RWPE2 (cell line): Measurements from ENCODE around the gene TFAP2A.

Experiments
- ATAC-seq: fragments of 200-7000 bp; cut with Tn5 transposase; 3 replicates; pipeline ENCODE4 v1.9.1; 2021; ENCODE audit warnings: low read depth
- DNase-seq: peaks from one replicate; pipeline ENCODE4 v3.0.0-alpha.2; 2020; ENCODE audit warnings: low spot score
- H3K27ac ChIP-seq: fragments of 450-650 bp; 2 replicates; pipeline ENCODE4 v1.5.1; 2017; ENCODE audit warnings: mild to moderate bottlenecking; ENCODE audit not compliant: poor library complexity, severe bottlenecking
- H3K27me3 ChIP-seq: fragments of 250-450 bp; sonication (Bioruptor Pico); 2 replicates; pipeline ENCODE4 v1.5.1; 2021; ENCODE audit warnings: mild to moderate bottlenecking, moderate library complexity; ENCODE audit not compliant: insufficient read depth, poor library complexity, severe bottlenecking
- H3K36me3 ChIP-seq: fragments of 250-450 bp; sonication (Bioruptor Pico); 2 replicates; pipeline ENCODE4 v1.5.1; 2020; ENCODE audit warnings: low read depth, mild to moderate bottlenecking, moderate library complexity
- H3K4me1 ChIP-seq: fragments of 250-450 bp; sonication (Bioruptor Pico); 2 replicates; pipeline ENCODE4 v1.5.1; 2021; ENCODE audit warnings: mild to moderate bottlenecking, moderate library complexity; ENCODE audit not compliant: insufficient read depth, poor library complexity, severe bottlenecking
- H3K4me3 ChIP-seq: fragments of 250-450 bp; sonication (Bioruptor Pico); 2 replicates; pipeline ENCODE4 v1.5.1; 2021; ENCODE audit warnings: mild to moderate bottlenecking, moderate library complexity; ENCODE audit not compliant: severe bottlenecking
- H3K9me3 ChIP-seq: fragments of 250-450 bp; sonication (Bioruptor Pico); 2 replicates; pipeline ENCODE4 v1.5.1; 2021; ENCODE audit warnings: mild to moderate bottlenecking, moderate library complexity; ENCODE audit not compliant: severe bottlenecking
- TF ChIP-seq, protein P1 (sequence below): fragments of 450-650 bp; IDR thresholded peaks from one replicate; pipeline ENCODE4 v1.5.1; 2017; ENCODE audit warnings: mild to moderate bottlenecking, moderate library complexity; ENCODE audit not compliant: poor library complexity, severe bottlenecking

Gene TFAP2A

DNA sequence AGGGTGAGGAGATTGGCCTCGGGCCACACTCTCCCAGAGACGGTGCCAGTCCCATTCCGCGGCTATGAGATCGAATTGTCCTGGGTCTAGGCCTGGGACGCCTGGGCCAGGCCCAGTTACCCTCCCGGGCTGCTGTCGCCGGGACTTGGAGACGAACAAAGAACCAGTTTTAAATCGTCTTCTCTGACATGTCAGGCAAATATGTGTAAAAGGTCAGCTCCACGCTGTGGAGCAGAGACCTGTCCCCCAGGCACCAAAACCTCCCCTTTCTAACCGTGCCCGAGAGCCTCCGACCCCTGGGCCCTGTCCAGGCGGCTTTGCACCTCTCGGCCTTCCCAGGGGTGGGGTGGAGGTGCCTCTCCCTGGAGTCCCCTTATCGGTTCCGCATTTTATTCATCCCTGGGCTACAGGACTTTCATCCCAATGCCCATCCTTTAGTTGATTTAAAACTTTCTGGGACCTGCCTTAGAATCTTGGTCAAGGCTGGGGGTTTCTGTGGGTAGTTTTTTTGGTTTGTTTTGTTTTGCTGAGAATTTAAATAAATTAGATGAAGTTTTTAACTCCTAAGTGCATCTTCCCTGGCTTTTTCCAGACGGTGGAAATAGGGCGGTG is 5.8 kb upstream of the TFAP2A start:
- ATAC-seq = no peak
- TF ChIP-seq, protein P1, sequence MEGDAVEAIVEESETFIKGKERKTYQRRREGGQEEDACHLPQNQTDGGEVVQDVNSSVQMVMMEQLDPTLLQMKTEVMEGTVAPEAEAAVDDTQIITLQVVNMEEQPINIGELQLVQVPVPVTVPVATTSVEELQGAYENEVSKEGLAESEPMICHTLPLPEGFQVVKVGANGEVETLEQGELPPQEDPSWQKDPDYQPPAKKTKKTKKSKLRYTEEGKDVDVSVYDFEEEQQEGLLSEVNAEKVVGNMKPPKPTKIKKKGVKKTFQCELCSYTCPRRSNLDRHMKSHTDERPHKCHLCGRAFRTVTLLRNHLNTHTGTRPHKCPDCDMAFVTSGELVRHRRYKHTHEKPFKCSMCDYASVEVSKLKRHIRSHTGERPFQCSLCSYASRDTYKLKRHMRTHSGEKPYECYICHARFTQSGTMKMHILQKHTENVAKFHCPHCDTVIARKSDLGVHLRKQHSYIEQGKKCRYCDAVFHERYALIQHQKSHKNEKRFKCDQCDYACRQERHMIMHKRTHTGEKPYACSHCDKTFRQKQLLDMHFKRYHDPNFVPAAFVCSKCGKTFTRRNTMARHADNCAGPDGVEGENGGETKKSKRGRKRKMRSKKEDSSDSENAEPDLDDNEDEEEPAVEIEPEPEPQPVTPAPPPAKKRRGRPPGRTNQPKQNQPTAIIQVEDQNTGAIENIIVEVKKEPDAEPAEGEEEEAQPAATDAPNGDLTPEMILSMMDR = no peak
- no peak for DNase-seq
- Histone ChIP-seq H3K27me3 (no peaks in the 10 kb centered on the region), H3K4me3 (peak overlapping the region; percentile 46), H3K9me3 (no peaks in the 10 kb centered on the region), H3K4me1 (peaks cover 22% of the 10 kb centered on the region), H3K36me3 (no peaks in the 10 kb centered on the region), H3K27ac (peak overlapping the region; percentile 91)

DNA sequence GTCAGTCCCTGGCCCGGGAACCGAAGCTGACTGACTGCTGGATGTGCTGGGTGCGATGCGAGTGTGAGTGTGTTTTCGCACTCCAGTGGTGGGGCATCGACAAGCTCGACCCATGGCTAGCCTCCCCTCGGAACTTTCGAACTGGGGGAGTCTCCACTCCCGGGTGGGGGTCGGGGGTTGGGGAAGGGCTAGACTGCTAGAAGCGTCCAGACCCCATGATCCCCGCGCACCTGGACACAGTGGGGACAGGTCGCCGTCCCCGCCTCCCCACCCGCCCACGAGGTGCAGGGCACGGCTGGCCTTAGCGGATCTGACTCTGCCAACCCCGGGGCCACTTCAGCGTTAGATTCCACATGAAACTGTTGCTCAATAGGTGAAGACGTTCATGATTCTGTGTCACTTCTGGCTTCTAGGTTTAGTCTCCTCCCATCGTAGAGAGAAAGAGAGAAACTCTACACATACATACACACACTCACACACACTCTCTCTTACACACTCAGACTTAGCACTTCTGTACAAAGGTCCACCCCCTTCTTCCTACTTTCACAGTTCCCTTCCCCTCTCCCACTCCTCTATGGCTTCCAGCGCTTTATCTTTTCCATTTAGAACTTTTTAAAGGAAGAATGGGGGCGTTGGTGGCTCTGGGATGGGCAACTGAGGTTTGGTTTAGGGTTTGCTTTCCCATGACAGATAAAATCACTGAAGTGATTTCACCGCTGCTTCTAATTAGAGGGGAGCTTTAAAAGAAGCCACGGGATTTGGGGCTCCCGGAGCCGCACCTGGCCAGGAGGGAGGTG is 5.1 kb upstream of the TFAP2A start:
- TF ChIP-seq, protein P1 = no peak
- peak; percentile 24 for ATAC-seq
- Histone ChIP-seq H3K4me1 (peaks cover 23% of the 10 kb centered on the region), H3K9me3 (no peaks in the 10 kb centered on the region), H3K36me3 (no peaks in the 10 kb centered on the region), H3K27ac (peak overlapping the region; percentile 91), H3K4me3 (peak overlapping the region; percentile 46), H3K27me3 (no peaks in the 10 kb centered on the region)
- DNase-seq = peak; percentile 70

DNA sequence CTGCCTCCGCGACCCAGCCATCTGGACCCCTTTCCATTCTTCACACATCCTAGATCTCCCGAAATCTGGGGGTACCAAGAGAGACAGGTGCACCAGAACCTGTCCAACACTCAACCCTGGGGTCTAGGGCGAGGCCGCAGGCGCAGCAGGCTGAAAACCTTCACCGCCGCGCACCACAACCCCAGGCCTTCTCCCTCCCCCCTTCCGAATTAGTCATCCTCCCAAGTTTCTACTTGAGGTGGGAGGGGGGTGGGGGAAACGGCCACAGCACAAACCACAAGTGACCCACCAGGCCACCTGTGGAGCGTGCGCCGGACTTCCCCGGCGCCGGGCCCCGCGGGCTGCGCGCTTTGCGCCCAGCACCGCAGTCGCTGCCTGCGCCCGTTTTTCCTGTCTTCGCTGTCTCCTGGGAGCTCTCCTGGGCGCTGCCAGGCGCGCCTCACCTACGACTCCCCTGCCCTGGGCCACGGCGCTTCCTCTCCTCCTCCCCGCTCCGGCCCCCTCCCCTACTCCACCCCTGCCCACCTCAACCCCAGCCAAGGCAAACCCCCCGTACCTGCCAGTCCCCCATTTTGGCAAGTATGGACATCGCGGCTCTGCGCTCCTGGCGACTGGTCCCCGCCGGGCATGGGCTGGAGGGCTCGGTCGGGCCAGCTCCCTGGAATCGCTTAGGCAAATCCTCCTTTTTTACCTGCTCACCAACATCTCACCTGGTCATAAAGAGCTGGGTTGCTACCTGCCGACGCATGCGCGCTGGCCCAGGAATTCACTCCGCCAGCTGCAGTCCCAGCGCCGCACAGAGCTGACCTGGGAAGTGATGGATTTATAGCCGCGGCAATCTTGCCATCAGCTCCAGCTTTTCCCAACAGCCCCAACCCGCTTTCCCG is 4.2 kb upstream of the TFAP2A start:
- H3K9me3 ChIP-seq = no peaks in the 10 kb centered on the region
- no peaks in the 10 kb centered on the region for H3K27me3 ChIP-seq
- peaks cover 5% of the 10 kb centered on the region; the same call in 1 of the 2 replicates for H3K36me3 ChIP-seq
- TF ChIP-seq, protein P1 = no peak
- peak overlapping the region; percentile 91 for H3K27ac ChIP-seq
- DNase-seq = peak; percentile 89
- H3K4me3 ChIP-seq = peak overlapping the region; percentile 46
- ATAC-seq = peak; percentile 68
- peaks cover 23% of the 10 kb centered on the region for H3K4me1 ChIP-seq

DNA sequence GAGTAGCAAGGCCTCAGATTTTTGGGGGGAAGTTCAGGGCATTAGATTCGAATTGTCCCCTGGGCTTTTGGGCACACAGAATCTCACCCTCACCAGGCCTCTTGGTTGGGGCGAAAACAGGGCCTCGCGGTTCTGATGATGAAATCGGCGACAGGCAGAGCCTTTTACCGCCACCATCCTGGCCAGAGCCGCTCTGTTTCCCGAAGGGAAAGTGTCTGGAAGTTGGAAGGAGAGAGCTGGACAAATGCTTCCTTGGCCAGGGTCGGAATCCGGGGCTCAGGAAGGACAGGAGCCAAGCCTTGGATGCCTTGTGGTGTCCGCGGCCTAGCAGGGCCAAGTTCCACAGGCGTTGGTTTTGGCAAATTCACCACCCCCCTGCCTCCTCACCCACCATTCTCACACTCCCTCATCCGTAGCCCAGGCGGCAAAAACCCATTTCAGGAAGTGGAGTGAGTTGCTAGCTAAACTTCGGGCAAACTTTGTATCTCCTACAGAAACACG is 3.5 kb upstream of the TFAP2A start:
- peak; percentile 38 for DNase-seq
- Histone ChIP-seq H3K4me3 (peak overlapping the region; percentile 46), H3K9me3 (no peaks in the 10 kb centered on the region), H3K36me3 (peaks cover 8% of the 10 kb centered on the region), H3K4me1 (peaks cover 23% of the 10 kb centered on the region), H3K27ac (peak overlapping the region; percentile 91), H3K27me3 (no peaks in the 10 kb centered on the region)
- TF ChIP-seq, protein P1 = no peak
- no peak for ATAC-seq
